Aorta (tissue), 5 donors: ENCODE measurements around the gene SRSF10. TPM values are rescaled to one million over a fixed set of nuclear protein-coding genes. Genes with fewer than 3 reads are reported as not detected.
"Not testable (repeated sequence)": the region's sequence is repeated elsewhere in the genome, so short reads cannot be mapped to it uniquely, and the experiment has no call there.

Source experiments
- ATAC-seq: fragments of 200-7000 bp; cut with Tn5 transposase; one replicate; pipeline ENCODE4 v1.9.1; 2022; ENCODE audit warnings: moderate library complexity; ENCODE audit not compliant: low FRiP score
- DNase-seq, 2 donors: peaks; one replicate each; pipeline ENCODE4 v3.0.0-alpha.2; 2020
- H3K27ac ChIP-seq, 2 donors: one replicate each; pipeline ENCODE4 v1.5.1; 2013; ENCODE audit warnings: low read length in 2 of 2, mild to moderate bottlenecking in 2 of 2, moderate library complexity in 2 of 2, control low read depth in 1 of 2, inconsistent platforms in 1 of 2, low read depth in 1 of 2
- H3K27me3 ChIP-seq, 2 donors: one replicate each; pipeline ENCODE4 v1.6.1; 2013; ENCODE audit warnings: control low read depth in 1 of 2, low read length in 1 of 2, mild to moderate bottlenecking in 1 of 2, moderate library complexity in 1 of 2; ENCODE audit not compliant: insufficient read depth in 2 of 2, control insufficient read depth in 1 of 2
- H3K36me3 ChIP-seq, 2 donors: one replicate each; pipeline ENCODE4 v1.6.1; 2013; ENCODE audit warnings: control low read depth in 1 of 2, low read length in 1 of 2, mild to moderate bottlenecking in 1 of 2; ENCODE audit not compliant: insufficient read depth in 2 of 2, control insufficient read depth in 1 of 2
- H3K4me1 ChIP-seq, 2 donors: one replicate each; pipeline ENCODE4 v1.6.1; 2013; ENCODE audit warnings: low read length in 2 of 2, control low read depth in 1 of 2, mild to moderate bottlenecking in 1 of 2, moderate library complexity in 1 of 2; ENCODE audit not compliant: insufficient read depth in 2 of 2, control insufficient read depth in 1 of 2
- H3K4me3 ChIP-seq, 2 donors: one replicate each; pipeline ENCODE4 v1.5.1; 2013; ENCODE audit warnings: low read length in 2 of 2, control low read depth in 1 of 2, mild to moderate bottlenecking in 1 of 2
- H3K9me3 ChIP-seq: one replicate; pipeline ENCODE4 v1.6.1; 2013; ENCODE audit warnings: mild to moderate bottlenecking, low read length; ENCODE audit not compliant: control insufficient read depth
- WGBS, 2 donors: extraction: QIAGEN DNeasy Blood & Tissue Kit; methylation state at CpG; one replicate each; pipeline ENCODE4 v1.1.7; 2013; 5-methylcytosine and 5-hydroxymethylcytosine counted together
- intact Hi-C, 2 donors: fragments of 100-400 bp; cut with DNase I; formaldehyde crosslinking; loops; one replicate each; pipeline versions ENCODE4 v1.14.2 to v1.15.0; 2022
- polyA plus RNA-seq, 2 donors: library from polyadenylated mRNA; stranded (reverse); fragments of 200-250 nt; gene quantifications; one replicate each; pipeline ENCODE4 v1.2.3, GENCODE V29; 2013
- total RNA-seq, 2 donors: library from RNA; stranded (reverse); fragmentation: NEBNext Ultra II Directional; extraction: Animal tissue kit (Norgen Biotek cat#: 25700); gene quantifications; one replicate each; pipeline ENCODE4 v1.2.1, GENCODE V29; 2021
- donor health status: healthy with polysubstance abuse.
- donor health status: Bipolar disorder and iron deficiency.
- donor health status: DM: no; HTN: no; CAD: no.
- donor health status: DM: no; HTN: no; CAD: no.
- donor health status: DM: yes; HTN: yes; CAD: no.

SRSF10 gene
- total and polyA plus RNA-seq, 4 donors = 50.1 to 114 (median 94.7) TPM

DNA sequence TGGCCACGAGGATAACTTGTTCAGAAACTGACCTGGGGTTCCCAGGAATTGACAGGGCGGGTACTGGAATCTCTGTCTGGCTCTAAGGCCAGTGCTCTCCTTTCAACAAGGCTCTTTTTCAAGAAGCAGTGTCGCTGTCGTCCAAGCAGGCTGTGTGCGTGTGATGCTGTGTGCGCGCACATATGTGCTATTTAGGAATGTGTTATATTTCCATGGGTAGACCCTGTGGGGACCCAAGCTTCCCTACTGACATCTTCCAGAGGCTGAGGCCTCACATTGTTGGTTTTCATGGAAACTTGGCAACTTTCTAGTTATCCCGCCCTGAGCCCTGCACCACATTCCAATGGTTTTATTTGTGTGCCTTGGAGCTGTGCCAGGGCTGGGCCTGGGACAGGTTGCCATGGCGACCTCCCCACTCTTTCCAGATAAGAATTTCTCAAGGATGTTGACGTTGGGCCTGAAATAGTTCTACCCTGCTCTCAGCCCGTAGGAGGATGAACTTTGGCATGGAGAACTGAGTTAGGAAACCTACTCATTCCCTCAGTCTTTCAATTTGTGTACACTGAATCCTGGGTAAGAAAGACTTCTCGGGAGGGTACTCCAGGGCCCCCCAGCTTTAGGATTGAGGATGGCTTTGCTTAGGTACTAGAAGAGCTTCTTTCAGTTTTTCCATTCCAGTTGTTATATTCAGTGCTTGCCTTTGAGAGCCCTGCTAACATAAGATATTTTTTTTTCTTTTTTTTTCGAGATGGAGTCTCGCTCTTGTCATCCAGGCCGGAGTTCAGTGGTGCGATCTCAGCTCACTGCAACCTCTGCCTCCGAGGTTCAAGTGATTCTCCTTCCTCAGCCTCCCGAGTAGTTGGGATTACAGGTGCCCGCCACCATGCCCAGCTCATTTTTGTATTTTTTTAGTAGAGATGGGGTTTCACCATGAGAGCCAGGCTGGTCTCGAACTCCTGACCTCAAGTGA lies 38.8 kb upstream of the SRSF10 start:
- Histone ChIP-seq H3K27ac (peak overlapping the region; percentile 51 to 98), H3K27me3 (no peaks in the 10 kb centered on the region), H3K9me3 (no peaks in the 10 kb centered on the region), H3K4me1 (peaks cover 2 to 6% of the 10 kb centered on the region in 2 donors), H3K36me3 (no peaks in the 10 kb centered on the region), H3K4me3 (no peak overlapping the region)
- intact Hi-C loops = loop anchor here in 1 of 2 donors (5.0 kb wide), 1 partner anchor 37 kb away; the partner anchor contains the start of gene SRSF10
- DNase-seq = peak; percentile 95 to 98
- WGBS, 2 donors = 10 to 13% methylated on average over 20 of the region's 20 CpGs
- peak; percentile 93 for ATAC-seq

DNA sequence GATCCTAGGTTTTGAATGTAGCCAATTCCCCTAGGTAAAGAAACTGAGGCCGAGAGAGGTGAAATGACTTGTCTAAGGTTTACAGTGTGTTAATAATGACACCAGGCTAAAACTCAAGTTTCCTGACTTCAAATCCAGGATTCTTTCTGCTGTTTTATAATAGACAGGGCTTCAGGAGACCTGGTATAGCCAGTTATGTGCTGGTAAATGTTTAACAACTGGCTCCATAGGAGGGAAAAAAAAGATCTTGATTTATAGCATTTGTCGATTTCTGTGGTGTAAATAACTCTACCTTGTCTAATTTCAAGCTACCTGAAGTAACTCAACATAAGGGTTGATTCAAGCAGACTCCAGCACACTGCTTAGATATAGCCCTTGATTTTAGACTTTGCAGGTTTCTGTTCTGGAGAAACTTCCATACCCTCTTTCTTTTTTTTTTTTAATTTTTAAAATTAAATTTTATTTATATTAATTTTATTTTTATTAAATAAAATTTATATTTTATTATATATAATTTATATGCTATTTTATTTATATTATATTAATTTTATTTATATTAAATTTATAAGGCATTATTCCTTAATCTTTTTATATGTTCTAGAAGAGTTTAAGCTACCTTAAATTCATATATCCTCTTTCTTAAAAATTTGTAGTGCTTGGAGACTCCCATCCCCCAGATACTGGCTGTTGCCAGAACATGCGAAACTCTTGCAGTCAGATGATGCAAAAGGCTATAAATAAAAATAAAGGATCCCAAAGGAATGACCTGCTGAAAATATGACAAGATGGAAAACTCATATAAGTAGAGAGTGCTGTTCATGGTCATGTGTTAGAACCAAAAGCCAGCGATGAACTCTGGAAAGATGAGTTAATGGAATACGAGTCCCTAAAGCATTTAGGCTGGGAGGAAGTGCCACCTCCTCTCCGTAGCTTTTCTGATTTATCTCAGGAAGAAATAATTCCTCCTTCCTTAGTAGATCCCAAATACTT lies 35.4 kb upstream of the SRSF10 start:
- intact Hi-C loops = loop anchor here in 1 of 2 donors (5.0 kb wide), 1 partner anchor 33 kb away; the partner anchor contains the start of gene SRSF10

DNA sequence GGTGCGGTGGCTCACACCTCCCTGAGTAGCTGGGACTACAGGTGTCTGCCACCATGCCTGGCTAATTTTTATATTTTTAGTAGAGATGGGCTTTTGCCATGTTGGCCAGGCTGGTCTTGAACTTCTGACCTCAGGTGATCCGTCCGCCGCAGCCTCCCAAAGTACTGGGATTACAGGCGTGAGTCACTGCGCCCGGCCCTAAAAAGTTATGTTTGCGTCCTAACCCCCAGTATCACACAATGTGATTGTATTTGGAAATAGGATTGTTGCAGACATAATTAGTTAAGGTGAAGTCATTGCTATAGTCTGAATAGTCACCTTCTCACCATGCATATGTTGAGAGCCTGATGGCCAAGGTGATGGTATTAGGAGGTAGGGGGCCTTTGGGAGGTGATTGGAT lies 32.8 kb upstream of the SRSF10 start:
- intact Hi-C loops, H3K4me1 ChIP-seq, H3K27me3 ChIP-seq, DNase-seq, H3K36me3 ChIP-seq, H3K27ac ChIP-seq, H3K9me3 ChIP-seq, ATAC-seq, H3K4me3 ChIP-seq: not testable (repeated sequence)
- 97 to 98% methylated on average over 8 of the region's 8 CpGs for WGBS, 2 donors

More for the DNA sequence above, 35.4 kb upstream of the SRSF10 start:
- H3K27me3 ChIP-seq = no peaks in the 10 kb centered on the region
- no peak overlapping the region for H3K4me3 ChIP-seq
- DNase-seq (no peak), ATAC-seq (peak; percentile 53)
- H3K27ac ChIP-seq = peak overlapping the region in 1 of 2 donors; percentile 96
- H3K36me3 ChIP-seq = no peaks in the 10 kb centered on the region
- no peaks in the 10 kb centered on the region for H3K9me3 ChIP-seq
- 14 to 17% methylated on average over 6 of the region's 6 CpGs for WGBS, 2 donors
- H3K4me1 ChIP-seq = no peaks in the 10 kb centered on the region

DNA sequence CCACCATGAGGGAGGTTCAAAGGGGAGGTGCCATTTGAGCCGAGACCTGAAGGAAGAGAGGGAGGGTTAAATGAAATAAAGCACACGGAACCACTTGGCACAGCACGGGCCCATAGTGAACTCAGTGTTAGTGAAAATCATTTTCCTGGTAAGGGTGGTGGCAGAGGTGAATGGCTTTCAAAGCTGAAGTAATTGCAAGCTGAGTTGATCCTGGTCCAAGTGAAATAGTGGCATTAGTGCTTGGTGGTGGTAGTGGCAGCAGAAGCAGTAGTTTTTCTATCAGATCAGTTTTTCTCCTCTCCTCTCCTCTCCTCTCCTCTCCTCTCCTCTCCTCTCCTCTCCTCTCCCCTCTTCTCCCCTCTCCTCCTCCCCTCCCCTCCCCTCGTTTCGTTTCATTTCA lies 30.5 kb upstream of the SRSF10 start:
- no peak for DNase-seq
- H3K4me1 ChIP-seq = peaks cover 6 to 7% of the 10 kb centered on the region in 2 donors

DNA sequence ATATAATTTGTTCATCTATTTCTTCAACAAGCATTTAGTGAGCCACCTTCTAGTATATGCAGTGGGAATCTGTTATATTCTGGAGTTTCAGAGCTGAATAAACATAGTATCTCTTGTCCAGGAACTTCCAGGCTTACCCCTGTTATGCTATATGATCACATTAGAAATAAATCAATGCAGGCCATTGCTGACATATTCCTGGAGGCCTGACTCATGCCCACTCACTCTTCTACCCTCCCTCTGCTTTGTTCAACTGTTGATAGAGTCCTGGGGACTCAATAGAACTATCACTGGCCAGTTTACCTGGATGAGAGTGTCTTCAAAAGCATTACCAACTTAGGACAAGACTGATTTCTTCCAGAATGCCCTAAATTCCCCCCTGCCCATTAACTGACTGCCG lies 29.3 kb upstream of the SRSF10 start:
- ATAC-seq (no peak), DNase-seq (no peak)

More for the DNA sequence above, 30.5 kb upstream of the SRSF10 start:
- Histone ChIP-seq H3K9me3 (no peaks in the 10 kb centered on the region), H3K4me3 (no peak overlapping the region), H3K27ac (no peak overlapping the region), H3K27me3 (no peaks in the 10 kb centered on the region), H3K36me3 (no peaks in the 10 kb centered on the region)
- ATAC-seq = peak; percentile 28
- 3 to 18% methylated on average over 3 to 5 of the region's 5 CpGs for WGBS, 2 donors
- intact Hi-C loops = no loop called here

DNA sequence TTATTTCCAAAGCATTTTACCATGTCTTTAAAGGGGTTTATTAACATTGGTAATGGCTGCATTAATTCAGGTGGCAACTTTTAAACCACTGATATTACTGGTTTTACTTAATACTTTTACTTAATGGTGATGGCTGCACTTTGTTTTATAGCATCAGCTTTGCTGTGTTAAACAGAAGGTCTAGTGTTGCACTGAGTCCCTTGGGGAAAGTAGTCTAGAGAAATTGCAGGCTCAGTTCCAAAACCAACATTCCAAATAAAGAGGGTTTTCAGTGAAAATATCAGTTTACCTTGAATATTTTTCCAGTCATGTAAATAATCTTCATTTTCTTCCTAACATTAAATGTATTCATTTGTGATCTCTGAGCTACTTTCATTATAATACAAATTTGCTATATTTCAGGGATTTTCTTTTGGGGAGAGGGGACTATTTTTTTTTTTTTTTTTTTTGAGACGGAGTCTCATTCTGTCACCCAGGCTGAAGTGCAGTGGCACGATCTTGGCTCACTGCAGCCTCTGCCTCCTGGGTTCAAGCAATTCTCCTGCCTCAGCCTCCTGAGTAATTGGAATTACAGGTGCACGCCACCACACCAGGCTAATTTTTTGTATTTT lies 28.6 kb upstream of the SRSF10 start:
- WGBS, 2 donors = 0 to 26% methylated on average over 2 to 3 of the region's 3 CpGs
- peak; percentile 55 for ATAC-seq

More for the DNA sequence above, 29.3 kb upstream of the SRSF10 start:
- no peaks in the 10 kb centered on the region for H3K27me3 ChIP-seq
- no peaks in the 10 kb centered on the region for H3K36me3 ChIP-seq
- no peak overlapping the region for H3K4me3 ChIP-seq
- intact Hi-C loops = no loop called here
- peaks cover 6 to 7% of the 10 kb centered on the region in 2 donors for H3K4me1 ChIP-seq
- peak overlapping the region; percentile 30 to 91 for H3K27ac ChIP-seq
- no peaks in the 10 kb centered on the region for H3K9me3 ChIP-seq
- WGBS, 2 donors = 83 to 88% methylated on average over 1 of the region's 1 CpG

DNA sequence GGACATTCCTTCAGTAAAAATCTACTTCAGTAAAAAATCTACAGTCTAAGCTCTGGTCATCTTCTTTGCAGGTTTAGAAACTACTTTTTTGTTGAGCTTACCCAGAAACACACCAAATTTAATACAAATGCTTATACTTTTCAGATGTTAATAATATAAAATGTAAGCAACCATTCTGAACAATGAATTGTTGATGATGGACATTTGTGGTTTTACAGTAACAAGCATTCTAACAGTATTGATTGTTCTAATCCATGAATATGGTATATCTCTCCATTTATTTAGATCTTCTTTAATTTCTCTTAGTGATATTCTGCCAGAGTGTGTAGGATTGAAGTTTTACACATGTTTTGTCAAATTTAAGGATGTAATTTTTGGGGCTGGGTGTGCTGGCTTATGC lies 27.0 kb upstream of the SRSF10 start:
- intact Hi-C loops = no loop called here
- ATAC-seq = no peak
- H3K4me3 ChIP-seq = no peak overlapping the region

More for the DNA sequence above, 28.6 kb upstream of the SRSF10 start:
- DNase-seq, H3K36me3 ChIP-seq, H3K27me3 ChIP-seq, H3K9me3 ChIP-seq, H3K4me3 ChIP-seq, H3K4me1 ChIP-seq, intact Hi-C loops: not testable (repeated sequence)
- peak overlapping the region; percentile 80 to 86 for H3K27ac ChIP-seq

DNA sequence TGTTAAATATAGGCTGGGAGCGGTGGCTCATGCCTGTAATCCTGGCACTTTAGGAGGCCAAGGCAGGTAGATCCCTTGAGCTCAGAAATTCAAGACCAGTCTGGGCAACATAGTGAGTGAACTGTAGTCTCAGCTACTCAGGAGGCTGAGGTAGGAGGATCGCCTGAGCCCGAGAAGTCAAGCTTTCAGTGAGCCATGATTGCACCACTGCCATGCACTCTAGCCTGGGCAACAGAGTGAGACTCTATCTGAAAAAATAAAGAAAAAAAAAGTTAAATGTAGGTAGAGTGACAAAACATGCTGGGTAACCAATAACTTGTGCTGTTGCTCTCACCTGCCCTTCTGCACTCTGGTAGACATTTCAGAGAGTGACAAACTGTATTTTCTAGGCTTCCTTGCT lies 25.0 kb upstream of the SRSF10 start:
- Histone ChIP-seq H3K9me3 (no peaks in the 10 kb centered on the region), H3K27ac (no peak overlapping the region), H3K4me3 (no peak overlapping the region), H3K36me3 (no peaks in the 10 kb centered on the region), H3K27me3 (no peaks in the 10 kb centered on the region), H3K4me1 (peaks cover 6 to 7% of the 10 kb centered on the region in 2 donors)
- intact Hi-C loops = no loop called here
- no peak for ATAC-seq
- WGBS, 2 donors = 96 to 98% methylated on average over 3 of the region's 3 CpGs
- DNase-seq = no peak

More for the DNA sequence above, 27.0 kb upstream of the SRSF10 start:
- H3K27me3 ChIP-seq = no peaks in the 10 kb centered on the region
- H3K27ac ChIP-seq = no peak overlapping the region
- H3K4me1 ChIP-seq = peaks cover 6 to 7% of the 10 kb centered on the region in 2 donors
- no peaks in the 10 kb centered on the region for H3K36me3 ChIP-seq
- no peaks in the 10 kb centered on the region for H3K9me3 ChIP-seq
- DNase-seq = no peak
